ENCODE measurements around the gene RER1.

The RER1 gene

GRCh38 chr1:2354511-2355372 is 36.9 kb upstream of the RER1 start:
- DNase-seq: no peak

GRCh38 chr1:2355373-2356261 is 36.0 kb upstream of the RER1 start:
- no peak for DNase-seq

- DNase-seq: no peak
These were observed 35.2 kb upstream of the RER1 start for GRCh38 chr1:2356401-2356800.

GRCh38 chr1:2356911-2357845 is 34.5 kb upstream of the RER1 start:
- no peak for DNase-seq

GRCh38 chr1:2358072-2358471 is 33.6 kb upstream of the RER1 start:
- DNase-seq: no peak

GRCh38 chr1:2358651-2359640 is 32.7 kb upstream of the RER1 start:
- no peak for DNase-seq

- no peak for DNase-seq
These were observed 30.9 kb upstream of the RER1 start for GRCh38 chr1:2360588-2361364.

GRCh38 chr1:2363847-2364513 is 27.7 kb upstream of the RER1 start:
- DNase-seq: no peak

- no peak for DNase-seq
These were observed 23.4 kb upstream of the RER1 start for GRCh38 chr1:2368053-2368744.

GRCh38 chr1:2372551-2373490 is 18.8 kb upstream of the RER1 start:
- no peak for DNase-seq

GRCh38 chr1:2373551-2374251 is 17.9 kb upstream of the RER1 start:
- no peak for DNase-seq

GRCh38 chr1:2374252-2375155 is 17.1 kb upstream of the RER1 start:
- no peak for DNase-seq

GRCh38 chr1:2375246-2375922 is 16.3 kb upstream of the RER1 start:
- DNase-seq: no peak

- no peak for DNase-seq
These were observed 15.7 kb upstream of the RER1 start for GRCh38 chr1:2375923-2376260.

- no peak for DNase-seq
These were observed 15.3 kb upstream of the RER1 start for GRCh38 chr1:2376261-2376741.
